Measurements from ENCODE around the gene LNX1. TPM values are rescaled to one million over a fixed set of nuclear protein-coding genes. Genes with fewer than 3 reads are reported as not detected.
A peak's percentile ranks its signal among the peaks of the same experiment; 100 is the strongest.

The LNX1 gene
- polyA plus RNA-seq, 1 experiment: 0.29 TPM

- H3K36me3 ChIP-seq (ENCODE audit: control insufficient read depth, insufficient read depth, low read length): no peaks in the 10 kb centered on the region
- ChIA-PET CTCF (interaction anchor here (1.1 to 1.9 kb wide), 3 partner anchors 9 to 600 kb away, joined by 3 to 8 read pairs (median 5); no protein-coding TSS in a partner anchor), POLR2A (interaction anchor here (0.7 kb wide), 1 partner anchor 313 kb away, joined by 4 read pairs; no protein-coding TSS in a partner anchor)
- H3K4me3 ChIP-seq (ENCODE audit: low read depth, low read length): no peak overlapping the region
- TF ChIP-seq CTCF (IDR thresholded peaks at IDR 0.05; ENCODE audit: insufficient read depth, low read depth, low read length): no peak
- DNase-seq (ENCODE audit: low read depth): no peak
- peaks cover 5% of the 10 kb centered on the region for H3K27me3 ChIP-seq (ENCODE audit: control insufficient read depth, insufficient read depth, low read length)
Observed at GRCh38 chr4:53633608-53634007, 42.3 kb upstream of the LNX1 start.

- CTCF ChIA-PET: no interaction called here
- no peak for DNase-seq (ENCODE audit: low read depth)
- Histone ChIP-seq H3K27me3 (ENCODE audit: control insufficient read depth, insufficient read depth, low read length) (peaks cover 4% of the 10 kb centered on the region), H3K4me3 (ENCODE audit: low read depth, low read length) (no peak overlapping the region), H3K36me3 (ENCODE audit: control insufficient read depth, insufficient read depth, low read length) (no peaks in the 10 kb centered on the region)
- POLR2A ChIA-PET: no interaction called here
- TF ChIP-seq CTCF (IDR thresholded peaks at IDR 0.05; ENCODE audit: insufficient read depth, low read depth, low read length): no peak
Observed at GRCh38 chr4:53629296-53629695, 38.0 kb upstream of the LNX1 start.

- no peak for TF ChIP-seq CTCF (IDR thresholded peaks at IDR 0.05; ENCODE audit: insufficient read depth, low read depth, low read length)
- no peak for DNase-seq (ENCODE audit: low read depth)
- POLR2A ChIA-PET: no interaction called here
- no peaks in the 10 kb centered on the region for H3K36me3 ChIP-seq (ENCODE audit: control insufficient read depth, insufficient read depth, low read length)
- H3K4me3 ChIP-seq (ENCODE audit: low read depth, low read length): no peak overlapping the region
- no peaks in the 10 kb centered on the region; the same call in 1 of the 2 replicates for H3K27me3 ChIP-seq (ENCODE audit: control insufficient read depth, insufficient read depth, low read length)
- CTCF ChIA-PET: interaction anchor here (0.8 to 1.8 kb wide), 4 partner anchors 8 to 354 kb away, joined by 4 to 6 read pairs (median 4); no protein-coding TSS in a partner anchor
Observed at GRCh38 chr4:53626491-53626890, 35.2 kb upstream of the LNX1 start.

- H3K27me3 ChIP-seq (ENCODE audit: control insufficient read depth, insufficient read depth, low read length): no peaks in the 10 kb centered on the region; the same call in 1 of the 2 replicates
- H3K4me3 ChIP-seq (ENCODE audit: low read depth, low read length): no peak overlapping the region
- no peaks in the 10 kb centered on the region for H3K36me3 ChIP-seq (ENCODE audit: control insufficient read depth, insufficient read depth, low read length)
- no peak for DNase-seq (ENCODE audit: low read depth)
- no peak for TF ChIP-seq CTCF (IDR thresholded peaks at IDR 0.05; ENCODE audit: insufficient read depth, low read depth, low read length)
- POLR2A ChIA-PET: no interaction called here
- CTCF ChIA-PET: interaction anchor here (1.4 to 1.8 kb wide), 3 partner anchors 8 to 135 kb away, joined by 4 to 6 read pairs (median 4); no protein-coding TSS in a partner anchor
Observed at GRCh38 chr4:53625888-53626287, 34.6 kb upstream of the LNX1 start.

GRCh38 chr4:53622739-53623151, 31.5 kb upstream of the LNX1 start:
- no peak overlapping the region for H3K4me3 ChIP-seq (ENCODE audit: low read depth, low read length)
- peak; percentile 37 for DNase-seq (ENCODE audit: low read depth)
- H3K27me3 ChIP-seq (ENCODE audit: control insufficient read depth, insufficient read depth, low read length): no peaks in the 10 kb centered on the region
- no peaks in the 10 kb centered on the region for H3K36me3 ChIP-seq (ENCODE audit: control insufficient read depth, insufficient read depth, low read length)
- TF ChIP-seq CTCF (IDR thresholded peaks at IDR 0.05; ENCODE audit: insufficient read depth, low read depth, low read length): no peak
- ChIA-PET POLR2A (no interaction called here), CTCF (interaction anchor here (0.6 to 0.8 kb wide), 2 partner anchors 83 to 1715 kb away, joined by 3 read pairs; no protein-coding TSS in a partner anchor)

Data from BJ (cell line).